BE2C (cell line): Measurements from ENCODE around the gene ZNF646.

Source experiments
- DNase-seq: peaks from one replicate; pipeline ENCODE4 v3.0.0-alpha.2; 2020
- H3K27me3 ChIP-seq: fragments of 250-450 bp; sonication (Bioruptor Pico); 2 replicates; pipeline ENCODE4 v1.5.1; 2020; ENCODE audit warnings: mild to moderate bottlenecking
- H3K36me3 ChIP-seq: fragments of 250-450 bp; sonication (Bioruptor Pico); 2 replicates; pipeline ENCODE4 v1.5.1; 2020; ENCODE audit warnings: mild to moderate bottlenecking
- H3K4me1 ChIP-seq: fragments of 250-450 bp; sonication (Bioruptor Pico); 2 replicates; pipeline ENCODE4 v1.5.1; 2020
- H3K4me3 ChIP-seq: 2 replicates; pipeline ENCODE4 v1.5.1; 2011; ENCODE audit warnings: low read depth, low read length
- H3K9me3 ChIP-seq: fragments of 250-450 bp; sonication (Bioruptor Pico); 2 replicates; pipeline ENCODE4 v1.5.1; 2020
- CTCF ChIP-seq: IDR thresholded peaks from 2 replicates; pipeline ENCODE4 v1.5.1; 2012; ENCODE audit warnings: mild to moderate bottlenecking, low read depth, low read length

ZNF646 gene

GRCh38 chr16:31088459-31089183 lies 14.4 kb downstream of the ZNF646 start, which contains the start of gene PRSS53:
Gene PRSS53, minus strand, starts transcription at chr16:31088943. Its CDS starts 134 bp downstream, at chr16:31088809.
- Histone ChIP-seq H3K9me3 (no peaks in the 10 kb centered on the region), H3K36me3 (peaks cover 10% of the 10 kb centered on the region), H3K4me3 (no peak within 1 kb of the TSS), H3K4me1 (no peaks in the 10 kb centered on the region; the same call in 1 of the 2 replicates), H3K27me3 (no peaks in the 10 kb centered on the region)
- TF ChIP-seq CTCF: no peak
- no peak for DNase-seq

- H3K27me3 ChIP-seq: no peaks in the 10 kb centered on the region
- no peaks in the 10 kb centered on the region for H3K9me3 ChIP-seq
- peaks cover 10% of the 10 kb centered on the region for H3K36me3 ChIP-seq
- no peak for TF ChIP-seq CTCF
- no peaks in the 10 kb centered on the region for H3K4me1 ChIP-seq
- H3K4me3 ChIP-seq: no peak overlapping the region
- DNase-seq: no peak
These were observed 15.0 kb downstream of the ZNF646 start for GRCh38 chr16:31089199-31089598.

GRCh38 chr16:31090540-31090939 lies 16.3 kb downstream of the ZNF646 start:
- TF ChIP-seq CTCF: no peak

GRCh38 chr16:31092330-31092729 lies 18.1 kb downstream of the ZNF646 start:
- Histone ChIP-seq H3K4me1 (no peaks in the 10 kb centered on the region), H3K27me3 (no peaks in the 10 kb centered on the region), H3K9me3 (no peaks in the 10 kb centered on the region), H3K4me3 (no peak overlapping the region), H3K36me3 (peaks cover 10% of the 10 kb centered on the region)
- no peak for DNase-seq
- TF ChIP-seq CTCF: no peak

More at GRCh38 chr16:31090540-31090939, 16.3 kb downstream of the ZNF646 start:
- Histone ChIP-seq H3K4me1 (no peaks in the 10 kb centered on the region), H3K4me3 (no peak overlapping the region), H3K36me3 (peaks cover 10% of the 10 kb centered on the region), H3K9me3 (no peaks in the 10 kb centered on the region), H3K27me3 (no peaks in the 10 kb centered on the region)
- no peak for DNase-seq

- Histone ChIP-seq H3K4me1 (no peaks in the 10 kb centered on the region), H3K36me3 (peaks cover 10% of the 10 kb centered on the region), H3K27me3 (no peaks in the 10 kb centered on the region), H3K9me3 (no peaks in the 10 kb centered on the region), H3K4me3 (peak overlapping the region; percentile 96)
- no peak for TF ChIP-seq CTCF
- DNase-seq: peak; percentile 60
These were observed 19.0 kb downstream of the ZNF646 start for GRCh38 chr16:31093132-31093703.

GRCh38 chr16:31094088-31094423 lies 19.8 kb downstream of the ZNF646 start:
- Histone ChIP-seq H3K36me3 (peaks cover 10% of the 10 kb centered on the region), H3K4me3 (peak overlapping the region; percentile 96), H3K9me3 (no peaks in the 10 kb centered on the region), H3K27me3 (no peaks in the 10 kb centered on the region), H3K4me1 (no peaks in the 10 kb centered on the region)
- DNase-seq: no peak
- TF ChIP-seq CTCF: no peak
